Nephron (organoid): ENCODE data around the gene CEP68.

Source experiments
- H3K27ac Mint-ChIP-seq, 3 experiments: 2 replicates each; pipeline ENCODE4 v1.8.0; 2020; ENCODE audit warnings: mixed read lengths in 3 of 3, mild to moderate bottlenecking in 2 of 3, moderate library complexity in 1 of 3
- H3K27me3 Mint-ChIP-seq: 2 replicates; pipeline ENCODE4 v1.8.0; 2021; ENCODE audit warnings: low read depth, mild to moderate bottlenecking, moderate library complexity, mixed read lengths
- H3K36me3 Mint-ChIP-seq: 2 replicates; pipeline ENCODE4 v1.8.0; 2020; ENCODE audit warnings: low read depth, mixed read lengths
- H3K4me1 Mint-ChIP-seq: 2 replicates; pipeline ENCODE4 v1.8.0; 2020; ENCODE audit warnings: mixed read lengths
- H3K4me3 Mint-ChIP-seq, 3 experiments: 2 replicates each; pipeline ENCODE4 v1.8.0; 2020; ENCODE audit warnings: mild to moderate bottlenecking in 3 of 3, mixed read lengths in 3 of 3, moderate library complexity in 2 of 3
- H3K9me3 Mint-ChIP-seq: 2 replicates; pipeline ENCODE4 v1.8.0; 2020; ENCODE audit warnings: mixed read lengths
- TF ChIP-seq, protein P1 (sequence below), 3 experiments: fragments of 200-600 bp; sonication (generic); IDR thresholded peaks; one replicate each; pipeline ENCODE4 v1.5.0; 2021; ENCODE audit warnings: antibody characterized with exemption in 3 of 3; ENCODE audit not compliant: unreplicated experiment in 3 of 3

The CEP68 gene

DNA sequence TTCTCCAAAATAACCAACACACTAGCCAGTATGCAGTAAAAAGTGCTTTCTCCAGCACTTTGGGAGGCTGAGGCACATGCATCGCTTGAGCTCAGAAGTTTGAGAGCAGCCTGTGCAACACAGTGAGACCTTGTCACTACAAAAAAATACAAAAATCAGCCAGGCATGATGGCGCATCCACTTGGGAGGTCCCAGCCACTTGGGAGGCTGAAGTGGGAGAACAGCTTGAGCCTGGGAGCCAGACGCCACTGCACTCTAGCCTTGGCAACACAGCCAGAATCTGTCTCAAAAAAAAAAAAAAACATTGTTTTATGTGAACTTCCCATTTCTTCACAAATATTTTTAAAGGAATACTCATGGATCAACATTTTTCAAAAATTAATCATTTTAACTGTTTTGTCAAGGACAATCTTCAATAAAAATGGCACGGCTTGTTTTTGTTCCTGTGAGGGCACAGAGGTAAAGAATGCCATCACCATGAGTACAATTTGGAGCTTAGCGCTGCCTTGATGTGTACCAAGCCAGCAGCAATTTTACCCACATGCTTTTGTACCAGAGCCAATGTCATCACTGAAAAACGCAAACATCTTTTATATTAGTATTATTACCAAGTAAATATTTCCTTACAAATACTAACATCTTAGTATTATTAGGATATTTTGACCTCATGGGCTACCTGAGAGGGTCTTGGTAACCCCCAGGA lies 46.9 kb downstream of the CEP68 start:
- H3K36me3 Mint-ChIP-seq: peaks cover 45% of the 10 kb centered on the region
- no peaks in the 10 kb centered on the region for H3K9me3 Mint-ChIP-seq
- no peak overlapping the region for H3K27ac Mint-ChIP-seq
- H3K27me3 Mint-ChIP-seq: no peaks in the 10 kb centered on the region
- H3K4me3 Mint-ChIP-seq: no peak overlapping the region
- TF ChIP-seq, protein P1, sequence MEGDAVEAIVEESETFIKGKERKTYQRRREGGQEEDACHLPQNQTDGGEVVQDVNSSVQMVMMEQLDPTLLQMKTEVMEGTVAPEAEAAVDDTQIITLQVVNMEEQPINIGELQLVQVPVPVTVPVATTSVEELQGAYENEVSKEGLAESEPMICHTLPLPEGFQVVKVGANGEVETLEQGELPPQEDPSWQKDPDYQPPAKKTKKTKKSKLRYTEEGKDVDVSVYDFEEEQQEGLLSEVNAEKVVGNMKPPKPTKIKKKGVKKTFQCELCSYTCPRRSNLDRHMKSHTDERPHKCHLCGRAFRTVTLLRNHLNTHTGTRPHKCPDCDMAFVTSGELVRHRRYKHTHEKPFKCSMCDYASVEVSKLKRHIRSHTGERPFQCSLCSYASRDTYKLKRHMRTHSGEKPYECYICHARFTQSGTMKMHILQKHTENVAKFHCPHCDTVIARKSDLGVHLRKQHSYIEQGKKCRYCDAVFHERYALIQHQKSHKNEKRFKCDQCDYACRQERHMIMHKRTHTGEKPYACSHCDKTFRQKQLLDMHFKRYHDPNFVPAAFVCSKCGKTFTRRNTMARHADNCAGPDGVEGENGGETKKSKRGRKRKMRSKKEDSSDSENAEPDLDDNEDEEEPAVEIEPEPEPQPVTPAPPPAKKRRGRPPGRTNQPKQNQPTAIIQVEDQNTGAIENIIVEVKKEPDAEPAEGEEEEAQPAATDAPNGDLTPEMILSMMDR (IDR thresholded peaks at IDR 0.05; ENCODE audit: unreplicated experiment in 3 of 3): no peak
- H3K4me1 Mint-ChIP-seq: no peaks in the 10 kb centered on the region

DNA sequence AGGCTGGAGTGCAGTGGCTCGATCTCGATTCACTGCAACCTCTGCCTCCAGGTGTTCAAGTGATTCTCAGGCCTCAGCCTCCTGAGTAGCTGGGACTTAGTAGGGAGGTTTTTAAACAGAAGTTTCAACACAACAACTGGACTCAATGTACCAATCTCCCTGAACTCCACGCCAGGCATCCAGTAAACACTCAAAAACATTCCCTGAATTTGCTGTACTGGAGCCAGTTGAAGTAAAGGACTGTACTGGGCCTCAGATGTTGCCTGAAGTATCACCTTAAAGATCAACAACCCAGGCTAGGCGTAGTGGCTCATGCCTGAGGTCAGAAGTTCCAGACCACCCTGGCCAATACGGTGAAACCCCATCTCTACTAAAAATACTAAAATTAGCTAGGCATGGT lies 51.3 kb downstream of the CEP68 start:
- H3K36me3 Mint-ChIP-seq: peaks cover 33% of the 10 kb centered on the region
- H3K27ac Mint-ChIP-seq: no peak overlapping the region
- H3K4me1 Mint-ChIP-seq: no peaks in the 10 kb centered on the region
- H3K27me3 Mint-ChIP-seq: no peaks in the 10 kb centered on the region
- TF ChIP-seq, protein P1 (IDR thresholded peaks at IDR 0.05; ENCODE audit: unreplicated experiment in 3 of 3): no peak
- no peak overlapping the region for H3K4me3 Mint-ChIP-seq
- H3K9me3 Mint-ChIP-seq: no peaks in the 10 kb centered on the region

DNA sequence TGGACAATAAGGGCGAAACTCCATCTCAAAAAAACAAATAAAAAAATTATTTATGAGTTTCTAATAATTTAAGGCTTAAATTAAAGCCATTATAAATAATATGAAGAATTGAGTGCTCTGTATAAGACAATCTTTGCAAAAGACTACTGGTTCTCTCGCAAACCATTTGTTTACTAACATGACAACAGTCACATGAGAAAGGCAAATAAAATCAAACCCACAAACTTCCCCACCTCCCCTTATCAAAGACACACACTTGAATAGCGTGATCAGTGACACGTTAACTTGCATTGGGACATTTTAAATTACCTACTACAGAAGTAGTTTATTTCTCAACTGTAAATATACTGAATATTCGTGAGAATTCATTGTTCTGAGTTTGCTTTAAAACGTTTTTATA lies 52.6 kb downstream of the CEP68 start:
- no peak overlapping the region for H3K27ac Mint-ChIP-seq
- no peaks in the 10 kb centered on the region for H3K4me1 Mint-ChIP-seq

DNA sequence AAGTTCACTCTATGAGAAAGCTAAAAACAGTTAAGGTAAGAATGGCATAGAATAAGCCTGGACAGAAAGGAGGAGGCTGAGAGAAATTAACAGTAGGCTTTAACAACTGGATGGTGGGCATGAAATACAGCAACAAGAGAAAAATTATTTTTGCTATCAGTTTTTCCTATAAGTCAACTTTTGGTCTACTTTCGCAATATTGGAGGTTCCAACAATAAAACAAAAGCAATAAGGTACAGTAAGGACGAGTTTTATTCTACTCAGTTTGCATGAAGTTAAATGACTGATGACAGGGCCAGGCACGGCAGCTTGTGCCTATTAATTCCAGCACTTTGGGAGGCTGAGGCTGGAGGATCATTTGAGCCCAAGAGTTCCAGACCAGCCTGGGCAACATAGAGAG lies 56.4 kb downstream of the CEP68 start:
- no peaks in the 10 kb centered on the region for H3K27me3 Mint-ChIP-seq
- no peaks in the 10 kb centered on the region for H3K9me3 Mint-ChIP-seq
- peaks cover 22% of the 10 kb centered on the region for H3K36me3 Mint-ChIP-seq
- H3K27ac Mint-ChIP-seq: no peak overlapping the region
- no peak overlapping the region for H3K4me3 Mint-ChIP-seq
- TF ChIP-seq, protein P1 (IDR thresholded peaks at IDR 0.05; ENCODE audit: unreplicated experiment in 3 of 3): no peak
- no peaks in the 10 kb centered on the region for H3K4me1 Mint-ChIP-seq

More for the DNA sequence above, 52.6 kb downstream of the CEP68 start:
- no peak overlapping the region for H3K4me3 Mint-ChIP-seq
- H3K36me3 Mint-ChIP-seq: peaks cover 33% of the 10 kb centered on the region
- H3K27me3 Mint-ChIP-seq: no peaks in the 10 kb centered on the region
- TF ChIP-seq, protein P1 (IDR thresholded peaks at IDR 0.05; ENCODE audit: unreplicated experiment in 3 of 3): no peak
- H3K9me3 Mint-ChIP-seq: no peaks in the 10 kb centered on the region

DNA sequence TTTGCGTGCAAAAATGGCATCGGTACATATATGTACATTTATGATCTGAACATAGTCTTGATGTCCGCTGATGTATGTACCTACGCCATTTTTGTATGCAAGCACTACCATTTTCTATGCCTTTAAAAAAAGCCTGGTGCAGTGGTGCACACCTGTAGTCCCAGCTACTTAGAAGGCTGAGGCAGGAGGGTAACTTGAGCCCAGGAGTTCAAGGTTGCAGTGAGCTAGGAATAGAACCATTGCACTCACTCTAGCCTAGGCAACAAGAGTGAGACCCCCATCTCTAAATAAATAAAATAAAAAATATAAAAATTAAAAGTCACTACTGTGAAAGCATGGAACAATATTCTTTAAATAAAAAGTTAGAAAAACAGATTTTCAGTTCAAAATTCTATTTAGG lies 57.0 kb downstream of the CEP68 start:
- H3K9me3 Mint-ChIP-seq: no peaks in the 10 kb centered on the region
- no peaks in the 10 kb centered on the region for H3K27me3 Mint-ChIP-seq
- H3K4me1 Mint-ChIP-seq: no peaks in the 10 kb centered on the region

More for the DNA sequence above, 57.0 kb downstream of the CEP68 start:
- no peak overlapping the region for H3K27ac Mint-ChIP-seq
- no peak overlapping the region for H3K4me3 Mint-ChIP-seq
- TF ChIP-seq, protein P1 (IDR thresholded peaks at IDR 0.05; ENCODE audit: unreplicated experiment in 3 of 3): no peak
- peaks cover 19% of the 10 kb centered on the region for H3K36me3 Mint-ChIP-seq
